GM21825 (cell line): Measurements from ENCODE around the gene ARIH1.

Experiments used
- ATAC-seq: cut with Tn5 transposase; IDR thresholded peaks from one replicate; pipeline ENCODE4 v1.9.1; 2021; ENCODE audit warnings: mild to moderate bottlenecking, moderate library complexity; ENCODE audit not compliant: unreplicated experiment

Gene ARIH1

GRCh38 chr15:72486144-72486543 lies 12.0 kb downstream of the ARIH1 start:
- ATAC-seq, result no peak

- no peak for ATAC-seq
These were observed 13.1 kb downstream of the ARIH1 start for GRCh38 chr15:72487070-72487797.

- no peak for ATAC-seq
These were observed 14.4 kb downstream of the ARIH1 start for GRCh38 chr15:72488558-72488957.

- no peak for ATAC-seq
These were observed 15.9 kb downstream of the ARIH1 start for GRCh38 chr15:72489943-72490554.

- no peak for ATAC-seq
These were observed 17.6 kb downstream of the ARIH1 start for GRCh38 chr15:72491768-72492167.

GRCh38 chr15:72492733-72493132 lies 18.6 kb downstream of the ARIH1 start:
- ATAC-seq, result no peak

GRCh38 chr15:72493220-72493619 lies 19.1 kb downstream of the ARIH1 start:
- ATAC-seq, result no peak

GRCh38 chr15:72495007-72495406 lies 20.9 kb downstream of the ARIH1 start:
- no peak for ATAC-seq

GRCh38 chr15:72496783-72497182 lies 22.7 kb downstream of the ARIH1 start:
- ATAC-seq, result no peak

- ATAC-seq, result no peak
These were observed 23.3 kb downstream of the ARIH1 start for GRCh38 chr15:72497402-72497801.

GRCh38 chr15:72502220-72502809 lies 28.2 kb downstream of the ARIH1 start:
- ATAC-seq, result no peak

GRCh38 chr15:72503147-72503546 lies 29.0 kb downstream of the ARIH1 start:
- no peak for ATAC-seq

GRCh38 chr15:72507402-72508092 lies 33.4 kb downstream of the ARIH1 start:
- no peak for ATAC-seq

GRCh38 chr15:72509484-72509883 lies 35.4 kb downstream of the ARIH1 start:
- ATAC-seq, result no peak

GRCh38 chr15:72511536-72511935 lies 37.4 kb downstream of the ARIH1 start:
- ATAC-seq, result no peak

- no peak for ATAC-seq
These were observed 41.7 kb downstream of the ARIH1 start for GRCh38 chr15:72515591-72516389.

- ATAC-seq, result no peak
These were observed 42.6 kb downstream of the ARIH1 start for GRCh38 chr15:72516777-72517176.

- no peak for ATAC-seq
These were observed 47.6 kb downstream of the ARIH1 start for GRCh38 chr15:72521682-72522081.

- ATAC-seq, result no peak
These were observed 59.0 kb downstream of the ARIH1 start for GRCh38 chr15:72532991-72533601.

GRCh38 chr15:72534523-72534922 lies 60.4 kb downstream of the ARIH1 start:
- ATAC-seq, result no peak
